Mucosa of stomach (tissue), 1 donor: Measurements from ENCODE around the gene NF1.
A peak's percentile ranks its signal among the peaks of the same experiment; 100 is the strongest.
"Not testable (repeated sequence)": the region's sequence is repeated elsewhere in the genome, so short reads cannot be mapped to it uniquely, and the experiment has no call there.

Experiments used
- H3K27me3 ChIP-seq: one replicate; pipeline ENCODE4 v1.7.0; 2013; ENCODE audit warnings: mild to moderate bottlenecking, low read length; ENCODE audit not compliant: control insufficient read depth, insufficient read depth
- H3K36me3 ChIP-seq: one replicate; pipeline ENCODE4 v1.7.0; 2013; ENCODE audit warnings: low read length; ENCODE audit not compliant: control insufficient read depth, insufficient read depth
- H3K4me1 ChIP-seq: one replicate; pipeline ENCODE4 v1.7.0; 2013; ENCODE audit warnings: mild to moderate bottlenecking, low read length; ENCODE audit not compliant: control insufficient read depth, insufficient read depth
- H3K4me3 ChIP-seq: one replicate; pipeline ENCODE4 v1.7.0; 2013; ENCODE audit warnings: low read length
- H3K9ac ChIP-seq: one replicate; pipeline ENCODE4 v1.7.0; 2013; ENCODE audit warnings: mild to moderate bottlenecking, low read length, moderate library complexity
- H3K9me3 ChIP-seq: one replicate; pipeline ENCODE4 v1.7.0; 2013; ENCODE audit warnings: mild to moderate bottlenecking, low read length, moderate library complexity; ENCODE audit not compliant: control insufficient read depth
- donor health status: Pancreatic carcinoma.

Gene NF1, protein sequence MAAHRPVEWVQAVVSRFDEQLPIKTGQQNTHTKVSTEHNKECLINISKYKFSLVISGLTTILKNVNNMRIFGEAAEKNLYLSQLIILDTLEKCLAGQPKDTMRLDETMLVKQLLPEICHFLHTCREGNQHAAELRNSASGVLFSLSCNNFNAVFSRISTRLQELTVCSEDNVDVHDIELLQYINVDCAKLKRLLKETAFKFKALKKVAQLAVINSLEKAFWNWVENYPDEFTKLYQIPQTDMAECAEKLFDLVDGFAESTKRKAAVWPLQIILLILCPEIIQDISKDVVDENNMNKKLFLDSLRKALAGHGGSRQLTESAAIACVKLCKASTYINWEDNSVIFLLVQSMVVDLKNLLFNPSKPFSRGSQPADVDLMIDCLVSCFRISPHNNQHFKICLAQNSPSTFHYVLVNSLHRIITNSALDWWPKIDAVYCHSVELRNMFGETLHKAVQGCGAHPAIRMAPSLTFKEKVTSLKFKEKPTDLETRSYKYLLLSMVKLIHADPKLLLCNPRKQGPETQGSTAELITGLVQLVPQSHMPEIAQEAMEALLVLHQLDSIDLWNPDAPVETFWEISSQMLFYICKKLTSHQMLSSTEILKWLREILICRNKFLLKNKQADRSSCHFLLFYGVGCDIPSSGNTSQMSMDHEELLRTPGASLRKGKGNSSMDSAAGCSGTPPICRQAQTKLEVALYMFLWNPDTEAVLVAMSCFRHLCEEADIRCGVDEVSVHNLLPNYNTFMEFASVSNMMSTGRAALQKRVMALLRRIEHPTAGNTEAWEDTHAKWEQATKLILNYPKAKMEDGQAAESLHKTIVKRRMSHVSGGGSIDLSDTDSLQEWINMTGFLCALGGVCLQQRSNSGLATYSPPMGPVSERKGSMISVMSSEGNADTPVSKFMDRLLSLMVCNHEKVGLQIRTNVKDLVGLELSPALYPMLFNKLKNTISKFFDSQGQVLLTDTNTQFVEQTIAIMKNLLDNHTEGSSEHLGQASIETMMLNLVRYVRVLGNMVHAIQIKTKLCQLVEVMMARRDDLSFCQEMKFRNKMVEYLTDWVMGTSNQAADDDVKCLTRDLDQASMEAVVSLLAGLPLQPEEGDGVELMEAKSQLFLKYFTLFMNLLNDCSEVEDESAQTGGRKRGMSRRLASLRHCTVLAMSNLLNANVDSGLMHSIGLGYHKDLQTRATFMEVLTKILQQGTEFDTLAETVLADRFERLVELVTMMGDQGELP (N-terminal part only)

GRCh38 chr17:31094600-31095235 is at the start of gene NF1:
TSS of gene NF1 (plus strand) at chr17:31094977. CDS start at chr17:31095310, 333 bp downstream.
- H3K4me3 ChIP-seq = peak within 1 kb of the TSS; percentile 42

DNA sequence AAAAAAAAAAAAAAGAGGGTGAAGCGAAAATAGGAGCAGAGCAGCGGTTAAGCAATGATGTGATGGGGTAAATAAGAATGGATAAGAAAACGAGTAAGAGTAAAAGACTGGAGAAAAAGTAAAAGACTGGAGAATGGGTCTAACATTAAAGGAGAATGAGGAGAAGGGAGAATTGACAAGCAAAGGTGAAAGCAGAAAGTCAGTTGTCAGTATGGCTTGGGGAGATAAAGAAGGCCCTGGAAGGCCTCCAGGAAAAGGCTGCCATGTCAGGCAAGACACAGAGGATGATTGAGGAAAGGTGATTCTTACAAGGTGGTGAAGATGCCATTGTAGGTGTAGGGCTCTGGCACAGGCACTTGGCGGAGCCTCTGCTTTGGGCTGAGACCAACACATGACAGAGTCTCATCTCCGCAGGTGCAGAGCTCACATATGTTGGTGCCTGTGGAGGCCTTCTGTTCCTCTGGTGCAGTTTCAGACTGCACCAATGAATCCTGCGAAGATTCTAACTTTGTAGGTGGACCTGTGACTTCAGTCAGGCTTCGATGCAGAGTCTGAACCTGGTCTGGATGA is 47.8 kb upstream of the NF1 start:
- not testable (repeated sequence) for H3K9ac ChIP-seq, H3K9me3 ChIP-seq, H3K27me3 ChIP-seq, H3K36me3 ChIP-seq, H3K4me3 ChIP-seq, H3K4me1 ChIP-seq

More at GRCh38 chr17:31094600-31095235, at the start of gene NF1:
- Histone ChIP-seq H3K4me1 (peaks cover 5% of the 10 kb centered on the region), H3K9ac (peak within 1 kb of the TSS; percentile 93), H3K9me3 (no peaks in the 10 kb centered on the region), H3K27me3 (peaks cover 2% of the 10 kb centered on the region), H3K36me3 (no peaks in the 10 kb centered on the region)

DNA sequence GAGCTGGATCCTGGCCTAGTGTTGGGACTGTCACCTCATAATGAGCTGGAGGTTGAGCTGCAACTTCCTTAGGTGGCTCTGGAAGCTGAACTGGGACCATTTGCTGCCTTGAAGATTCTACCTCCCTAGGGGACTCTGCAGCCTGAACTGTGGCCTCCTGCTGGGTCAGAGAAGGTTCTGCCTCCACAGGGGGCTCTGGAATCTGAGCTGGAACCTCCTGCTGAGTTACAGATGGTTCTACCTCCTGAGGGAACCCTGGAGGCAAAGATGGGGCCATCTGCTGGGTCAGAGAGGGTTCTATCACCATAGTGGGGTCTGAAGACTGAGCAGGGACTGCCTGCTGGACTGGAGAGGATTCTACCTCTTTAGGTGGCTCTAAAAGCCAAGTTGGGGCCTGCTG is 46.6 kb upstream of the NF1 start:
- H3K4me1 ChIP-seq = no peaks in the 10 kb centered on the region
- H3K36me3 ChIP-seq = no peaks in the 10 kb centered on the region
- H3K9me3 ChIP-seq = no peaks in the 10 kb centered on the region
- H3K27me3 ChIP-seq = no peaks in the 10 kb centered on the region
- no peak overlapping the region for H3K9ac ChIP-seq
- H3K4me3 ChIP-seq = no peak overlapping the region

DNA sequence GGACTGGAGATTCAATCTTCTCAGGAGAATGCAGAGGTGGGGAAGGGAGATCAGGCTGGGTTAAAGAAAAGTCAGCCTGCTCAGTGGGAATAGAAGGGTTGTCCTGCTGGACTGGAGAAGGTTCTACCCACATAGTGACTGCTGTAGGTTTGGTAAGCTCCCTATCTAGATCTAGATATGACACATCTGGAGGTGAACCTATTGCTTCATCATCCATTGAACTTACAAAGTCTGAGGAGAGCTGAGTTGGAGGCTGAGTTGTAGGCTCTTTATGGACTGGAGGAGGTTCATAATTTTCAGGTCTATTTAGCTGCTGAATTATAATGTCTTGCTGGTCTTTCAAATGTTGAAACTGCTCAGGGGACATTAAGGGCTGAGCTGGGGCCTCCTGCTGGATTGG is 46.0 kb upstream of the NF1 start:
- Histone ChIP-seq H3K36me3 (no peaks in the 10 kb centered on the region), H3K9me3 (no peaks in the 10 kb centered on the region), H3K4me3 (no peak overlapping the region), H3K9ac (no peak overlapping the region), H3K27me3 (no peaks in the 10 kb centered on the region), H3K4me1 (no peaks in the 10 kb centered on the region)

- no peak overlapping the region for H3K4me3 ChIP-seq
- no peak overlapping the region for H3K9ac ChIP-seq
- no peaks in the 10 kb centered on the region for H3K27me3 ChIP-seq
- no peaks in the 10 kb centered on the region for H3K36me3 ChIP-seq
- no peaks in the 10 kb centered on the region for H3K9me3 ChIP-seq
- no peaks in the 10 kb centered on the region for H3K4me1 ChIP-seq
These were observed 43.8 kb upstream of the NF1 start for GRCh38 chr17:31050948-31051347.

DNA sequence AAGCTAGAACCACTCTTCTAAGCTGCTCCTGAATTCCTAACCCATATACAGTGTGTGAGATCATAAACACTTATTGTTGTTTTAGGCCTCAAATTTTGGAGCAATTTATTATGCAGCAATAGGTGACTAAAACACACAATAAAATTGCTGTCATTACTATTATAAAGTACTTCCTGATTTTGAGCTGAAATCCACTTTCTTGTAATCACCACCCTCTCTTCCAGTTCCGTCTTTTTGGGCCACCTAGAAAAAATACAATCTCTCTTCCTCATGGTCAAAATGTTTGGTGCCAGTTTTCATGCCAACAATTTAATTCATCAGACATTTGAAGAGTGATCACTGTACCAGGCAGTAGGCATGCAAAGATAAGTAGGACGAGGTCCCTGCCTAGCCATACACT is 43.3 kb upstream of the NF1 start:
- no peaks in the 10 kb centered on the region for H3K4me1 ChIP-seq
- no peaks in the 10 kb centered on the region for H3K9me3 ChIP-seq
- no peak overlapping the region for H3K4me3 ChIP-seq
- H3K27me3 ChIP-seq = no peaks in the 10 kb centered on the region
- no peaks in the 10 kb centered on the region for H3K36me3 ChIP-seq
- no peak overlapping the region for H3K9ac ChIP-seq

GRCh38 chr17:31052187-31052889 is 42.4 kb upstream of the NF1 start:
- Histone ChIP-seq H3K9me3 (no peaks in the 10 kb centered on the region), H3K27me3 (no peaks in the 10 kb centered on the region), H3K4me3 (no peak overlapping the region), H3K36me3 (no peaks in the 10 kb centered on the region), H3K9ac (no peak overlapping the region), H3K4me1 (no peaks in the 10 kb centered on the region)

DNA sequence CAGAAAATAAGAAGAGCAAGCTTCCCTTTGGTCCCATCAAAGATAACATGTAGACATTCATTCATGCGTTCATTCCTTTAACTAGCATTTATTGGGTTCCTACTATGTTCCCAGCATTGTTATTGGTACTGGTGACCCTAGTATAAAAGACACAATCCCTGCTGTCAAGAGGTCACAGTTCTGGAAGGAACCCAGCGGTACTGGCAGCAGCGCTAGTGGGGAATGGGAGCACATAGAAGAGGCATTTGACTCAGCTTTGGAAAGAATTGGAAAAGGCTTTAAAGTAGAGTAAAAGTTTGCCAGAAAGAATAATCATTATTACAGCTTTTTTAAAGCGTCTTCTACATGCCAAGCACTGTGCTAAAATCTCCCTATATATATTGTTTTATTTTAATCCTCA is 41.7 kb upstream of the NF1 start:
- Histone ChIP-seq H3K9ac (no peak overlapping the region), H3K9me3 (no peaks in the 10 kb centered on the region), H3K4me3 (no peak overlapping the region), H3K4me1 (no peaks in the 10 kb centered on the region), H3K36me3 (no peaks in the 10 kb centered on the region), H3K27me3 (no peaks in the 10 kb centered on the region)

GRCh38 chr17:31054761-31055160 is 40.0 kb upstream of the NF1 start:
- no peaks in the 10 kb centered on the region for H3K36me3 ChIP-seq
- no peaks in the 10 kb centered on the region for H3K4me1 ChIP-seq
- no peak overlapping the region for H3K9ac ChIP-seq
- no peaks in the 10 kb centered on the region for H3K9me3 ChIP-seq
- H3K4me3 ChIP-seq = no peak overlapping the region
- H3K27me3 ChIP-seq = no peaks in the 10 kb centered on the region

GRCh38 chr17:31058976-31059375 is 35.8 kb upstream of the NF1 start:
- no peaks in the 10 kb centered on the region for H3K9me3 ChIP-seq
- no peaks in the 10 kb centered on the region for H3K36me3 ChIP-seq
- no peaks in the 10 kb centered on the region for H3K4me1 ChIP-seq
- no peaks in the 10 kb centered on the region for H3K27me3 ChIP-seq
- no peak overlapping the region for H3K9ac ChIP-seq
- H3K4me3 ChIP-seq = no peak overlapping the region
